K562 (cell line): Measurements from ENCODE around the gene RUSC1. TPM values are rescaled to one million over a fixed set of nuclear protein-coding genes. Genes with fewer than 3 reads are reported as not detected.
A peak's percentile ranks its signal among the peaks of the same experiment; 100 is the strongest.

ENCODE experiments used
- EP400 ChIP-seq: fragments of 450-650 bp; IDR thresholded peaks from 2 replicates; pipeline ENCODE4 v1.6.1; 2017; ENCODE audit warnings: antibody characterized with exemption, mild to moderate bottlenecking, moderate library complexity
- ETS1 ChIP-seq: conservative IDR thresholded peaks from 2 replicates; pipeline ENCODE4 v1.6.1; 2011; ENCODE audit warnings: low read depth, mild to moderate bottlenecking, low read length; ENCODE audit not compliant: control insufficient read depth
- FIP1L1 ChIP-seq: fragments of 200-400 bp; formaldehyde crosslinking; IDR thresholded peaks from 2 replicates; pipeline ENCODE4 v1.6.1; 2018; ENCODE audit warnings: mild to moderate bottlenecking, low read depth, low read length; ENCODE audit not compliant: poor library complexity, severe bottlenecking
- KDM5B ChIP-seq: fragments of 200-600 bp; sonication (generic); IDR thresholded peaks from 2 replicates; pipeline ENCODE4 v1.6.1; 2012; ENCODE audit warnings: low read depth, mild to moderate bottlenecking, moderate library complexity, low read length, control low read depth, inconsistent platforms; ENCODE audit not compliant: insufficient replicate concordance
- MXI1 ChIP-seq: IDR thresholded peaks from 2 replicates; pipeline ENCODE4 v1.6.1; 2011; ENCODE audit warnings: low read depth, mild to moderate bottlenecking, improper control_type of control experiment, low read length
- PCBP1 ChIP-seq: fragments of 200-400 bp; formaldehyde crosslinking; IDR thresholded peaks from 2 replicates; pipeline ENCODE4 v1.6.1; 2018; ENCODE audit warnings: mild to moderate bottlenecking, low read depth, low read length; ENCODE audit not compliant: poor library complexity, severe bottlenecking
- RB1 ChIP-seq: fragments of 450-650 bp; IDR thresholded peaks from 2 replicates; pipeline ENCODE4 v1.6.1; 2017; ENCODE audit warnings: low read depth, mild to moderate bottlenecking
- RBBP5 ChIP-seq: fragments of 200-600 bp; sonication (generic); IDR thresholded peaks from 2 replicates; pipeline ENCODE4 v1.6.1; 2012; ENCODE audit warnings: borderline replicate concordance, mild to moderate bottlenecking, low read length, control low read depth, inconsistent platforms; ENCODE audit not compliant: insufficient read depth, poor library complexity, severe bottlenecking
- RBM25 ChIP-seq: fragments of 200-400 bp; formaldehyde crosslinking; IDR thresholded peaks from 2 replicates; pipeline ENCODE4 v1.6.1; 2018; ENCODE audit warnings: low read length, low read depth, moderate library complexity; ENCODE audit not compliant: severe bottlenecking
- RFX5 ChIP-seq: IDR thresholded peaks from 2 replicates; pipeline ENCODE4 v1.6.1; 2011; ENCODE audit warnings: low read depth, mild to moderate bottlenecking, improper control_type of control experiment, low read length
- RUNX1 ChIP-seq: sonication (generic); IDR thresholded peaks from 2 replicates; pipeline ENCODE4 v1.6.1; 2016; ENCODE audit warnings: antibody characterized with exemption, low read depth
- SAP30 ChIP-seq: fragments of 200-600 bp; sonication (generic); IDR thresholded peaks from 2 replicates; pipeline ENCODE4 v1.6.1; 2012; ENCODE audit warnings: borderline replicate concordance, low read depth, mild to moderate bottlenecking, moderate library complexity, low read length, control low read depth, inconsistent platforms; ENCODE audit not compliant: insufficient read depth, poor library complexity, severe bottlenecking
- STAG1 ChIP-seq: sonication (generic); formaldehyde crosslinking; IDR thresholded peaks from 2 replicates; pipeline ENCODE4 v1.5.0; 2020; ENCODE audit warnings: missing genetic modification reagents, borderline replicate concordance
- TAL1 ChIP-seq: fragments of 450-650 bp; IDR thresholded peaks from 2 replicates; pipeline ENCODE4 v1.6.1; 2016; ENCODE audit warnings: mild to moderate bottlenecking
- TRIM24 ChIP-seq, 2 experiments: fragments of 450-650 bp; IDR thresholded peaks; 2 replicates each; pipeline ENCODE4 v1.6.1; 2016
- UBTF ChIP-seq, 2 experiments: IDR thresholded peaks; 2 replicates each; pipeline ENCODE4 v1.6.1; 2012; ENCODE audit warnings: improper control_type of control experiment in 2 of 2, low read depth in 2 of 2, low read length in 2 of 2, borderline replicate concordance in 1 of 2
- ZNF347 ChIP-seq: fragments of 450-650 bp; formaldehyde crosslinking; IDR thresholded peaks from 2 replicates; pipeline ENCODE4 v1.4.0; 2020; ENCODE audit warnings: low read depth, mild to moderate bottlenecking, moderate library complexity
- ZNF354B ChIP-seq: fragments of 250-450 bp; sonication (Bioruptor Pico); IDR thresholded peaks from 2 replicates; pipeline ENCODE4 v1.4.0; 2020
- polyA plus RNA-seq, 8 experiments: library from polyadenylated mRNA; depleted of rRNA in 4 of 8; stranded (reverse) in 5 of 8; unstranded in 3 of 8; fragments of >200 nt; fragmentation: Nextera tagmentation in 2 of 8; fragmentation: Illumina TruSeq in 1 of 8; extraction: Ambion mirVana in 2 of 8; extraction: Trizol in 1 of 8; gene quantifications; 2 replicates each; pipeline versions ENCODE4 v1.2.1 to v1.2.3, GENCODE V29; 2011 to 2014; ENCODE audit warnings: inconsistent platforms in 1 of 8, missing spikeins in 1 of 8
- total RNA-seq, 7 experiments: library from RNA; depleted of rRNA in 6 of 7; stranded (reverse); fragments of >200 nt in 6 of 7; fragmentation: Illumina TruSeq in 2 of 7; extraction: Trizol in 2 of 7; gene quantifications; 2 replicates each; pipeline versions ENCODE4 v1.2.1 to v1.2.3, GENCODE V29; 2011 to 2021; ENCODE audit warnings: low replicate concordance in 1 of 7

Gene RUSC1
- total and polyA plus RNA-seq, 9 of the 15 experiments (the other 6 are each of a cell fraction or from before 2014, with no cell fraction given), result 5.7 to 68.3 (median 33.6) TPM

GRCh38 chr1:155324037-155324716 is 3.5 kb downstream of the RUSC1 start (continued):
- TF ChIP-seq RUNX1, result 0 out of 2 replicates have a peak, but pooled peaks have one; percentile 29
- TF ChIP-seq EP400, result peak; percentile 40
- peak; percentile 22; the same call in 1 of the 2 replicates for TF ChIP-seq ETS1
- TF ChIP-seq SAP30, result peak; percentile 59
- peak; percentile 82 for TF ChIP-seq PCBP1
- peak; percentile 80 for TF ChIP-seq KDM5B
- no peak for TF ChIP-seq ZNF354B (CRISPR knock-in tag)
- no peak for TF ChIP-seq RFX5
- TF ChIP-seq TRIM24 (IDR thresholded peaks at IDR 0.05), result no peak
- no peak for TF ChIP-seq STAG1
- 0 out of 4 replicates have a peak, but pooled peaks of 1 of the 2 experiments have one; percentile 11 for TF ChIP-seq UBTF (IDR thresholded peaks at IDR 0.05; ENCODE audit: borderline replicate concordance in 1 of 2, low read depth in 2 of 2, low read length in 2 of 2)
- TF ChIP-seq TAL1, result no peak
- TF ChIP-seq RB1, result peak; percentile 57; the same call in 1 of the 2 replicates
- TF ChIP-seq RBM25, result peak; percentile 71
- TF ChIP-seq ZNF347, result no peak
- peak; percentile 50 for TF ChIP-seq FIP1L1
- peak; percentile 54 for TF ChIP-seq RBBP5
- TF ChIP-seq MXI1, result peak; percentile 70; the same call in 1 of the 2 replicates
